AG10803 (cell line): ENCODE data around the gene PDLIM7.

Source experiments
- DNase-seq: peaks from one replicate; pipeline ENCODE4 v3.0.0; 2010; ENCODE audit warnings: low read depth
- H3K4me3 ChIP-seq: 2 replicates; pipeline ENCODE4 v1.5.1; 2011; ENCODE audit warnings: mild to moderate bottlenecking, low read length, control low read depth
- TF ChIP-seq, protein P1 (sequence below): conservative IDR thresholded peaks from 2 replicates; pipeline ENCODE4 v1.5.1; 2011; ENCODE audit warnings: mild to moderate bottlenecking, low read length, control low read depth, inconsistent platforms

Gene PDLIM7

GRCh38 chr5:177450667-177451424 is 46.6 kb downstream of the PDLIM7 start:
- TF ChIP-seq, protein P1, sequence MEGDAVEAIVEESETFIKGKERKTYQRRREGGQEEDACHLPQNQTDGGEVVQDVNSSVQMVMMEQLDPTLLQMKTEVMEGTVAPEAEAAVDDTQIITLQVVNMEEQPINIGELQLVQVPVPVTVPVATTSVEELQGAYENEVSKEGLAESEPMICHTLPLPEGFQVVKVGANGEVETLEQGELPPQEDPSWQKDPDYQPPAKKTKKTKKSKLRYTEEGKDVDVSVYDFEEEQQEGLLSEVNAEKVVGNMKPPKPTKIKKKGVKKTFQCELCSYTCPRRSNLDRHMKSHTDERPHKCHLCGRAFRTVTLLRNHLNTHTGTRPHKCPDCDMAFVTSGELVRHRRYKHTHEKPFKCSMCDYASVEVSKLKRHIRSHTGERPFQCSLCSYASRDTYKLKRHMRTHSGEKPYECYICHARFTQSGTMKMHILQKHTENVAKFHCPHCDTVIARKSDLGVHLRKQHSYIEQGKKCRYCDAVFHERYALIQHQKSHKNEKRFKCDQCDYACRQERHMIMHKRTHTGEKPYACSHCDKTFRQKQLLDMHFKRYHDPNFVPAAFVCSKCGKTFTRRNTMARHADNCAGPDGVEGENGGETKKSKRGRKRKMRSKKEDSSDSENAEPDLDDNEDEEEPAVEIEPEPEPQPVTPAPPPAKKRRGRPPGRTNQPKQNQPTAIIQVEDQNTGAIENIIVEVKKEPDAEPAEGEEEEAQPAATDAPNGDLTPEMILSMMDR: no peak
- no peak overlapping the region for H3K4me3 ChIP-seq
- no peak for DNase-seq

DNA sequence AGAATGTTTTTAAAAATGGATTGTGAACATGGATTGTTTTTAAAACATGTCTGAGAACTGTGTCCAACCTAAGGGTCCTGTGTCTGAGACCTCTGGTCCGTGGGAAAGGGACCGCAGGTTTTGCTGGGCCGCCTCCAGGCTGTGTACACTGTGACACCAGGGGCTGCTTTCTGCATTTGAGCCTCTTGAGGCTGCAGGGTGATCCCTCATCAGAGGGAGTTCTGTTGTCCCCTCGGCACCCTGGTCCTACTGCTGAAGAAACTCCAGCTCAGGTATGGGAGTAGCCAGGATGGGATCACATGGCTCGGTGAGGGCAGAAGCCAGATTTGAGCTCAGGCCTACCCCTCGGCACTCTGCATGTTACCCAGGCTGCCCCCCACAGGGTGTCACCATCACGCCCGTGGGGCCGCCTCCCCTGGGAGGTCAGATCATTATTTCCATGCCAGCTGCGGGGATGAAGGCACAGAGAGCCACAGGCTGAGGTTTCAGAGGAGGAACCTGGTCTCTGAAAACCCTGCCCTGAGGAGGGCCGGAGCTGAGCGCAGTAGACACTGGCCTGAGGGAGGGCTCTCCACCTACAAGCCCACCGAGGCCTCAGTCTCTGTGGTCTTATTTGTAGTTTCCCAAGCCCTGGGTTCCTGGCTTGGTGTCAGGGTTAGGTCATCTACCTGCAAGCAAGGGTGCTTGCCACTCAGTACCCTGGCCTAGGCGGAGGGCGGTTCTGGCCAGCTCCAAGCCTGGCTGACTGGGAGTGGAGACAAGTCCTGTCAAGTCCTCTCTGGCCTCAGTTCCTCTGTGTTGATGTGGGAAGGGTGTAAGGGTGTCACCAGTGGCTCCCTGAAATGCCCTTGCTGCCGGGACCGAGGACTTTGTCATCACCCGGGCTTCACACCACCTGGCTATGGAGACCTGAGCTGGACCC is 48.0 kb downstream of the PDLIM7 start:
- TF ChIP-seq, protein P1: no peak
- no peak for DNase-seq

DNA sequence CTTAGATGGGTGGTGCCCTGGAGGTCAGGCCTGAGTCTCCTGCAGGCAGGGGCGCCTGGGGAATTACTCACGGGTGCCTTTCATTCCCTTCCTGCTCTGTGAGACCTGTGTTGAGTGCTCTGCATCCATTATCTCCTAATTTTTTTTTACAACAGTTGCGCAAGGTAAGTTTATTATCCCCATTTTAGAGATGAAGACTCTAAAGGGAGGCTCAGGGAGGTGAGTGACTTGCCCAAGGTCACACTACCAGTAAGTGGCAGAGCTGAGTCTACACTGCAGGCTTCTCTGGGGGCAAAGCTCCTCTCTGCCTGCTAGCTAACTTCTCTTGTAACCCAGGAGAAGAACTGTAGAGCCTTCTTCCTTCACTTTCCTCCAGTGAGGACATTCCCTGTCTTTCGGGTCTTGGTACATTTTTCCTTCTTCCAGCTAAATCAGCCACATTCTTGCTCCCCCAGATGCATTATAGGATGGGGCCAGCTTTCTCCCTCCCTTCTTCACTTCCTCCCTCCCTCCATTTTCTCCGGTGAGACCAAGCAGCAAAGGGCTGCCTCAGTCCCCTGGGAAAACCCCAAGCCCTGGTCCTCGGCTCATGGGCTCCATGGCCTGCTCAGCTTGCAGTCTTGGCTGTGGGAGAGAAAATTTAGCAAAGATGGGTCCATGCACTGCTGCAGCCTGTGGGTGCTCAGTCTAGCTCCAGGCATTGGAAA is 49.0 kb downstream of the PDLIM7 start:
- DNase-seq: no peak
- H3K4me3 ChIP-seq: no peak overlapping the region
- TF ChIP-seq, protein P1: no peak

More for the DNA sequence above, 48.0 kb downstream of the PDLIM7 start:
- no peak overlapping the region for H3K4me3 ChIP-seq

DNA sequence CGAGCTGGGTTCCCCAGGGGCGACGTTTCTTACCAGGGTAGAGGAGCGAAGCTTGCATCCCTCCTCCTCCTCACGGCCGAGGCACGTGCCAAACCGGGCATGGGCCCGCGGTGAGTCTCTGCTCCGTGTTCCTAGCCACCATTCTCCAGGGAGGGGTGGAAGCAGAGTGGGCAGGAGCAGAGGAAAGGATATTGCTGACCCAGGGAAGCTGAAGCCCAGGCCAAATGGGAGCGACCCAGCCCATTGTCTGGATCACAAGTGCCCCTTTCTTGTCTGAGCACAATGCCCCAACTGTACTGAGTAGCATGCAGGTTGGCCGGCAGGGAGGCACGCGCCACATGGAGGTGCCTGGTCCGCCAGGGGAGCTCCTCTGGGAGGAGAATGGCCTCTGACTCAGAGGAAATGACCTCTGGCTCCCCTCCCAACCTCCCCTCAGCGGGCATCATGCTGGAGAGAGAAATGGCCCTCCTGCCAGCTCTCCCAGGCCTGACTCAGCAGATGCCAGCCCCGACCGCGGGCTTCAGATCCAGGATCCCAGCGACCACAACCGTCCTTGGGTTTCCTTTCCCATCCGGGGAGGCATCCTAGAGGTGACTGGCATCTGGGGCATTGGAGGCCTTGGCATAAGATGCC is 49.7 kb downstream of the PDLIM7 start:
- DNase-seq: peak; percentile 81
- peak overlapping the region; percentile 46 for H3K4me3 ChIP-seq
- TF ChIP-seq, protein P1: peak; percentile 7

DNA sequence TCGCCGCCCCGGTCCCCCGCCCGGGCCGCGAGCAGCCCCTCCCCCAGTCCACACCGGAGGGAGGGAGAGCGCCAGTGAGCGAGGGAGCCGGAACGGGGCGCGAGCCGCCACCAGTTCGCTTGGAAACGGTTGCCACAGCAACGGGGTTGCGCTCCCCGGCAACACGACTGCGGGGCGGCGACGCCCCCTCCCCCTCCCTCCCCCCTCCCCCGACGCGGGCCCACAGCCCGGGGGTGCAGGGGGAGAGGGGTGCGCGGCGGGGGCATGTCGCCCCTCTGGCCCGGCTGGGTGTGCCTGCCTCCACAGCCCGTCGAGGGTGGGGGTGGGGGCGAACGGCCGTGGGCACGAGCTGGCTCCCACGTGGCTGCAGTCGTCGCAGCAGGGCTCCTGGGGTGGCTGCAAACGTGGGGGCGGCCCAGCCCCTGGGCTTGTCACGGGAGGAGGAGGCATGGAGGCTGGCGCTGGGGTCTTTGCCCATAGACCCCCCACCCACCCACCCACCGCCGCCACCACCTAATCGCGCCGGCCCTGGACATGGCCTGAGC is 50.3 kb downstream of the PDLIM7 start:
- TF ChIP-seq, protein P1: no peak
- peak; percentile 40 for DNase-seq
- peak overlapping the region; percentile 70 for H3K4me3 ChIP-seq
